Measurements from ENCODE around the gene ARL8B.

Gene ARL8B

DNA sequence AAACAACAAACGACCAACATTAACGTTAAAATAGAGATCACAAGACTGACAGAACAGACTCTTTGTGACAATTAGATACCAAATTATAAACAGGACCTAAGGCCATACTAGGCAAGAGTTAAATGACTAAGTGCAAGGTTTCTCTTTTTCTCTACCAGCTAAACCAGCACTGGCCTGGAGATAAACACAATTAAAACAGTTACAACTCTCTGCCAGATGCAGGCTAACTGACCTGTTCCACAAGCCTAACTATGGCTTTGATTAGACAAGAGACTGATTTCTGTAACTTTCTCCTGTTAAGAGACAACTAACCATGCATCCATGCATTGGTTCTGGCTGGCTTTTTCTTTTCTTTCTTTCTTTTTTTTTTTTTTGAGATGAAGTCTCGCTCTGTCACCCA, 1.6 kb upstream of the ARL8B start:
- H3K4me3 ChIP-seq (replicated peaks; ENCODE audit: insufficient read depth, low read length), result no peak overlapping the region
- TF ChIP-seq GABPA (IDR thresholded peaks at IDR 0.05; ENCODE audit: low read depth), result no peak
- no peak for TF ChIP-seq SPI1 (IDR thresholded peaks at IDR 0.05; ENCODE audit: borderline replicate concordance, low read depth)
- TF ChIP-seq, protein P1, sequence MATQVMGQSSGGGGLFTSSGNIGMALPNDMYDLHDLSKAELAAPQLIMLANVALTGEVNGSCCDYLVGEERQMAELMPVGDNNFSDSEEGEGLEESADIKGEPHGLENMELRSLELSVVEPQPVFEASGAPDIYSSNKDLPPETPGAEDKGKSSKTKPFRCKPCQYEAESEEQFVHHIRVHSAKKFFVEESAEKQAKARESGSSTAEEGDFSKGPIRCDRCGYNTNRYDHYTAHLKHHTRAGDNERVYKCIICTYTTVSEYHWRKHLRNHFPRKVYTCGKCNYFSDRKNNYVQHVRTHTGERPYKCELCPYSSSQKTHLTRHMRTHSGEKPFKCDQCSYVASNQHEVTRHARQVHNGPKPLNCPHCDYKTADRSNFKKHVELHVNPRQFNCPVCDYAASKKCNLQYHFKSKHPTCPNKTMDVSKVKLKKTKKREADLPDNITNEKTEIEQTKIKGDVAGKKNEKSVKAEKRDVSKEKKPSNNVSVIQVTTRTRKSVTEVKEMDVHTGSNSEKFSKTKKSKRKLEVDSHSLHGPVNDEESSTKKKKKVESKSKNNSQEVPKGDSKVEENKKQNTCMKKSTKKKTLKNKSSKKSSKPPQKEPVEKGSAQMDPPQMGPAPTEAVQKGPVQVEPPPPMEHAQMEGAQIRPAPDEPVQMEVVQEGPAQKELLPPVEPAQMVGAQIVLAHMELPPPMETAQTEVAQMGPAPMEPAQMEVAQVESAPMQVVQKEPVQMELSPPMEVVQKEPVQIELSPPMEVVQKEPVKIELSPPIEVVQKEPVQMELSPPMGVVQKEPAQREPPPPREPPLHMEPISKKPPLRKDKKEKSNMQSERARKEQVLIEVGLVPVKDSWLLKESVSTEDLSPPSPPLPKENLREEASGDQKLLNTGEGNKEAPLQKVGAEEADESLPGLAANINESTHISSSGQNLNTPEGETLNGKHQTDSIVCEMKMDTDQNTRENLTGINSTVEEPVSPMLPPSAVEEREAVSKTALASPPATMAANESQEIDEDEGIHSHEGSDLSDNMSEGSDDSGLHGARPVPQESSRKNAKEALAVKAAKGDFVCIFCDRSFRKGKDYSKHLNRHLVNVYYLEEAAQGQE (IDR thresholded peaks at IDR 0.05; ENCODE audit: insufficient replicate concordance, low read depth), result no peak
- TF ChIP-seq, protein P2, sequence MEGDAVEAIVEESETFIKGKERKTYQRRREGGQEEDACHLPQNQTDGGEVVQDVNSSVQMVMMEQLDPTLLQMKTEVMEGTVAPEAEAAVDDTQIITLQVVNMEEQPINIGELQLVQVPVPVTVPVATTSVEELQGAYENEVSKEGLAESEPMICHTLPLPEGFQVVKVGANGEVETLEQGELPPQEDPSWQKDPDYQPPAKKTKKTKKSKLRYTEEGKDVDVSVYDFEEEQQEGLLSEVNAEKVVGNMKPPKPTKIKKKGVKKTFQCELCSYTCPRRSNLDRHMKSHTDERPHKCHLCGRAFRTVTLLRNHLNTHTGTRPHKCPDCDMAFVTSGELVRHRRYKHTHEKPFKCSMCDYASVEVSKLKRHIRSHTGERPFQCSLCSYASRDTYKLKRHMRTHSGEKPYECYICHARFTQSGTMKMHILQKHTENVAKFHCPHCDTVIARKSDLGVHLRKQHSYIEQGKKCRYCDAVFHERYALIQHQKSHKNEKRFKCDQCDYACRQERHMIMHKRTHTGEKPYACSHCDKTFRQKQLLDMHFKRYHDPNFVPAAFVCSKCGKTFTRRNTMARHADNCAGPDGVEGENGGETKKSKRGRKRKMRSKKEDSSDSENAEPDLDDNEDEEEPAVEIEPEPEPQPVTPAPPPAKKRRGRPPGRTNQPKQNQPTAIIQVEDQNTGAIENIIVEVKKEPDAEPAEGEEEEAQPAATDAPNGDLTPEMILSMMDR (IDR thresholded peaks at IDR 0.05; ENCODE audit: insufficient read depth, low read length), result no peak
- TF ChIP-seq POLR2AphosphoS5 (IDR thresholded peaks at IDR 0.05; ENCODE audit: low read depth), result no peak
- no peak overlapping the region for H3K27ac ChIP-seq (replicated peaks)
- no peak for DNase-seq (ENCODE audit: low read depth in 1 of 2, low spot score in 1 of 2)
- H3K27me3 ChIP-seq (ENCODE audit: insufficient read depth, poor library complexity, severe bottlenecking), result no peaks in the 10 kb centered on the region

DNA sequence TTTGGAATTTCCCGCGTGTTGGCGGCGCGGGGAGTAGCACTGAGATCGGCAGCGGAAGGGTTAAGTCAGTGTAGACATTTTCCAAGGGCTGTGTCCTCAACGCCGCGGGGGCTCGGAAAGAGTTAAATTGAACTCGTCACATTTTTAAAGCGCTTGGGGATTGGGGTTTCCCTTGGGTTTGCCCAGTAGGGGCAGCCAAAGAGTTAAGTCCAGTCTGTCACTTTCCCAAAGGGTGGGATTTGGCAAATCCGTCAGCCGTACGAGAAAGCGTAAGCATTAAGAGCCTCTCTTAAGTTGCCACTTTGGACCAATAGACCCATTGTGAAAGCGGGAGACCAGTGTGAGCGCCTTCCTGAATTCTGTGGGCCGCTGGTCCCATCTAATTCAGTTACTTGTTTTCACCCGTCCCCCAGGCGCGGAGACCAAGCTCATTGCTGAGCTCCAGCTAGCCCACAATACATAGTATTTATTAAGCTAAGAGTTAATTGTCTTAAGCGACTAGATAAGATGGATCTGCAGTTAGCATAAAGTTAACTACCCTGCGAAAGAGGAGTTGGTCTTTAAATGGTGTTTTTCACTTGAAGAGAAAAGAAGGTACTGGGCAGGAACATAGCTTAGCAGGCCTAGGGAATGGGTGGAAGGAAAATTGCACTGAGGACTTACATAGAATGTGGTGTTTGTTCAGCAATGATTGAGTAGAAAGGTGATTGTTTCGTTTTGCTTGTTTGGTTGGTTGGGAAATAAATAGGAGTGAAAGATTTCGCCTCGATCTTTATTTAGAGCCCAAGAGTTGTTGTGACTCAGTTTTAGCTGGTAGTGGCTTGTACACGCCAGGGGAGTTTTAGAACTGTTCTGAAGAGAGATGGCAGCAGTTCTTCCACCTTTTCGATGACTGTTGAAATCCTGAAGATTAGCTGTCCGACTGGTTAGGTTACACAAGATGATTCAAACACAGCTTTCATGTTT, 932 bp downstream of the ARL8B start:
- H3K27ac ChIP-seq (replicated peaks), result peak overlapping the region; percentile 97
- H3K27me3 ChIP-seq (ENCODE audit: insufficient read depth, poor library complexity, severe bottlenecking), result no peaks in the 10 kb centered on the region
- peak overlapping the region; percentile 96 for H3K4me3 ChIP-seq (replicated peaks; ENCODE audit: insufficient read depth, low read length)
- DNase-seq (ENCODE audit: low read depth in 1 of 2, low spot score in 1 of 2), result peak in 1 of 2 experiments; percentile 60
- TF ChIP-seq, protein P2 (IDR thresholded peaks at IDR 0.05; ENCODE audit: insufficient read depth, low read length), result no peak
- TF ChIP-seq SPI1 (IDR thresholded peaks at IDR 0.05; ENCODE audit: borderline replicate concordance, low read depth) (no peak), POLR2AphosphoS5 (IDR thresholded peaks at IDR 0.05; ENCODE audit: low read depth) (no peak), GABPA (IDR thresholded peaks at IDR 0.05; ENCODE audit: low read depth) (no peak)
- TF ChIP-seq, protein P1 (IDR thresholded peaks at IDR 0.05; ENCODE audit: insufficient replicate concordance, low read depth), result no peak

DNA sequence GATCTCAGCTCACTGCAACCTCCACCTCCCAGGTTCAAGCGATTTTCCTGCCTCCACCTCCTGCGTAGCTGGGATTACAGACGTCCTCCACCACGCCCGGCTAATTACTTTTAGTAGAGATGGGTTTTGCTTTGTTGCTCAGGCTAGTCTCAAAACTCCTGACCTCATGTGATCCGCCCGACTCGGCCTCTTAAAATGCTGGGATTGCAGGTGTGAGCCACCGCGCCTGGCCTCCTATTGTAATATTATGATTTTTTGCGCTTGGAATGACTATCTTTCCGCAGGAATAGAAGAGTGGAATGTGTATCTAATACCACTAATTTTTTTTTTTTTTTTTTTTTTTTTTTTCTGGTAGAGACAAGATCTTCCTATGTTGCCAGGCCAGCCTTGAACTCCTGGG, 1.8 kb downstream of the ARL8B start:
- no peaks in the 10 kb centered on the region for H3K27me3 ChIP-seq (ENCODE audit: insufficient read depth, poor library complexity, severe bottlenecking)
- H3K27ac ChIP-seq (replicated peaks), result peak overlapping the region; percentile 97
- TF ChIP-seq, protein P1 (IDR thresholded peaks at IDR 0.05; ENCODE audit: insufficient replicate concordance, low read depth), result no peak
- TF ChIP-seq, protein P2 (IDR thresholded peaks at IDR 0.05; ENCODE audit: insufficient read depth, low read length), result no peak
- TF ChIP-seq GABPA (IDR thresholded peaks at IDR 0.05; ENCODE audit: low read depth), result no peak
- no peak for TF ChIP-seq POLR2AphosphoS5 (IDR thresholded peaks at IDR 0.05; ENCODE audit: low read depth)
- no peak for TF ChIP-seq SPI1 (IDR thresholded peaks at IDR 0.05; ENCODE audit: borderline replicate concordance, low read depth)
- DNase-seq (ENCODE audit: low read depth in 1 of 2, low spot score in 1 of 2), result no peak
- peak overlapping the region; percentile 96 for H3K4me3 ChIP-seq (replicated peaks; ENCODE audit: insufficient read depth, low read length)

Measured in HL-60 (cell line).